CD4-positive, alpha-beta T cell treated with Interleukin-1 beta for 1 hour (primary cell): ENCODE data around the gene NDUFA13.

Experiments used
- DNase-seq, 2 donors: peaks; one replicate each; pipeline ENCODE4 v3.0.0-alpha.2; 2020 to 2022

NDUFA13 gene

DNA sequence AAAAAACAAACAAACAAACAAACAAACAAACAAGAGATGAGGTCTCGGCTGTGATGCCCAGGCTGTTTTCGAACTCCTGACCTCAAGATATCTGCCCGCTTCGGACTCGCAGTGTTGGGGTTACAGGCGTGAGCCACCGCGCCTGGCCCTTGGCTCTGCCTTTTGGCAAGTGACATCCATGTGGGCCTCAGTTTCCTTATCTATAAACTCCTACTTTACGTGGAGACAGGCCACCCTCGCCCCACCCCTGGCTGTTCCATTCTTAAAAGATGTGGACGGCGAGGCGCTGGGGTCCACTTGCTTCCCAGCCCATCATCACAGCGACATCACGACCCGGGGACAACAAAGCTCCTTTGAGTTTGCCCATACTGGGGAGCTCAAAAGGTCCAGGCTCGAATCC is 2.3 kb upstream of the NDUFA13 start:
- DNase-seq: no peak

GRCh38 chr19:19514215-19514657 is 1.8 kb upstream of the NDUFA13 start:
- peak in 1 of 2 donors; percentile 22 for DNase-seq

DNA sequence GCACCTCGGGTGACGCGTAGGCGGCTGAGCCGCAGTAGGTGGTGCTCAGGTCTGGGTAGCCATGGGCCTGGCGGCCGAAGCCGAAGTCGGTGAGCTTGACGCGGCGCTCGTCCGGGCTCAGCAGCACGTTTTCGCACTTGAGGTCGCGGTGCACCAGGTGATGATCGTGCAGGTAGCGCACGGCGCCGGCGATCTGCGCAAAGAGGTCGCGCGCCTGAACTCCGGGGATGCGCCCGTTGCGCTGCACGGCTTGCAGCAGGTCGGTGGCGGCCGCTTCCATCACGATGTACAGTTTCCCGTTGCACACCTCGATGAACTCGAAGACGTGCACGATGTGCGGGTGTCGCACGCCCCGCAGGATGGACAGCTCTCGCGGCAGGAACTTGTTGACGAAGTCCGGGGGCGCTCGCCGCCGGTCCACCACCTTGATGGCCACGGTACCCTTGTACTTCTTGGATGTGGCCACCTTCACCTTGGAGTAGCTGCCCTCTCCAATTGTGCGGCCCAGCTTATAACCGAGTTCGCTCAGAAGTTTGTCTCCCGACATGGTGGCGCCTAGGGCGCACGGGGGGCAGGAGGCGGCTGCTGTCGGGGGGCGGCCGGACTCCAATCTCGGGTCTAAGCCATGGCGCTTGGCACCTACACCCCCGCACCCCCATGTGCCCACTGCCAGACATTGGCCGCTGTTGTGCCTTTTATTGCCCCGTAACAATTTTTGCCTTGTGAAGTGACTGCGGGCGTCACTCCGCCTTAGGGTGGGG is 964 bp upstream of the NDUFA13 start, which contains the start of gene TSSK6:
Gene TSSK6, minus strand, starts transcription at position 668 of the 761 bp plus-strand sequence. Its CDS starts 121 bp downstream, at position 547.
- DNase-seq: no peak

DNA sequence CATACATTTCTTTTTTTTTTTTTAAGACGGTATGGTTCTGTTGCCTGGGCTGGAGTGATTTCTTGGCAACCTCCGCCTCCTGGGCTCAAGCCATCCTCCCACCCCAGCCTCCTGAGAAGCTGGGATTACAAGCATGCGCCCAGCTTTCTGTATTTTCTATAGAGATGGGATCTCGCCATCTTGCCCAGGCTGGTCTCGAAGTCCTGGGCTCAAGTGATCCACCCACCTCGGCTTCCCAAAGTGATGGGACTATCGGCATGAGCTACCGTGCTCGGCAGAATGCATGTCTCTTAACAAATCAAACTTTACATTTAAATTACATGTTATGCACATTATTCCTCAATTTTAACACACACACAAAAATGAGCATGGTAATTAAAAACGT is 1.2 kb downstream of the NDUFA13 start:
- DNase-seq: no peak

DNA sequence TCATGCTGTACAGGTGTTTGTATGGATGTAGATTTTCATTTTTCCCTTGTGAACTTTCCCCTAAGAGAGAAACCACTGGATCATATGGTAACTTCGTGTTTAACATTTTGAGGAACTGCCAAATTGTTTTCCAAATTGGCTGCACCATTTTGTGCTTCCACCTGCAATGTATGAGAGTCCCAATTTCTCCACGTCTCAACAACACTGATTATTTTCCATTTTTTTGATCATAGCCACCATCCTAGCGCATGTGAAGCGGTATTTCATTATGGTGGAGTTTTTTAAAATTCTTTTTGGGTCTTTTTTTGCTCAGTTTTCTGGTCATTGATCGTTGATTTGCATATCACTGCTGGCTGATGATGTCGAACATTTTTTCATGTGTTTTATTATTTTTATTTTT is 5.0 kb downstream of the NDUFA13 start:
- no peak for DNase-seq

- DNase-seq: no peak
Observed at GRCh38 chr19:19523177-19523576, 7.2 kb downstream of the NDUFA13 start.

DNA sequence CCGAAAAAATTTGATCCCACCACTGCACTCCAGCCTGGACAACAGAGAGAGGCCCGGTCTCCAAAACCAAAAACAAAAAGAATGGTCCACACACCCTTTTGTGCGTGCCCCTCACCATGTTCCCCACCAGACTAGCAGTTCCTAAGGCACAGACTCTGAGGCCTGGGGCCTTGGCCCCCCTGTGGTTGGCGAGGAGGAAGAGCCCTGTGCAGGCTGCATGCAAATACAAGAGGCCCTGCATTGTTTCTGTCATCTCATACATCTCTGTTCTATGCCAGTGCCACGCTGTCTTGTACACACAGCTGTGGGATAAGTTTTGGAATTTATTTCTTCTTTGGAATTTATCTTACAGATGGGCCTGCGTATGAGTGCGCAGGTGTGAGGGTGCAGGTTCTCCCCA is 8.0 kb downstream of the NDUFA13 start:
- no peak for DNase-seq

GRCh38 chr19:19525611-19526380 is 9.8 kb downstream of the NDUFA13 start:
- no peak for DNase-seq

GRCh38 chr19:19526581-19527370 is 10.8 kb downstream of the NDUFA13 start:
- DNase-seq: no peak

- no peak for DNase-seq
Observed at GRCh38 chr19:19527371-19527656, 11.3 kb downstream of the NDUFA13 start.

DNA sequence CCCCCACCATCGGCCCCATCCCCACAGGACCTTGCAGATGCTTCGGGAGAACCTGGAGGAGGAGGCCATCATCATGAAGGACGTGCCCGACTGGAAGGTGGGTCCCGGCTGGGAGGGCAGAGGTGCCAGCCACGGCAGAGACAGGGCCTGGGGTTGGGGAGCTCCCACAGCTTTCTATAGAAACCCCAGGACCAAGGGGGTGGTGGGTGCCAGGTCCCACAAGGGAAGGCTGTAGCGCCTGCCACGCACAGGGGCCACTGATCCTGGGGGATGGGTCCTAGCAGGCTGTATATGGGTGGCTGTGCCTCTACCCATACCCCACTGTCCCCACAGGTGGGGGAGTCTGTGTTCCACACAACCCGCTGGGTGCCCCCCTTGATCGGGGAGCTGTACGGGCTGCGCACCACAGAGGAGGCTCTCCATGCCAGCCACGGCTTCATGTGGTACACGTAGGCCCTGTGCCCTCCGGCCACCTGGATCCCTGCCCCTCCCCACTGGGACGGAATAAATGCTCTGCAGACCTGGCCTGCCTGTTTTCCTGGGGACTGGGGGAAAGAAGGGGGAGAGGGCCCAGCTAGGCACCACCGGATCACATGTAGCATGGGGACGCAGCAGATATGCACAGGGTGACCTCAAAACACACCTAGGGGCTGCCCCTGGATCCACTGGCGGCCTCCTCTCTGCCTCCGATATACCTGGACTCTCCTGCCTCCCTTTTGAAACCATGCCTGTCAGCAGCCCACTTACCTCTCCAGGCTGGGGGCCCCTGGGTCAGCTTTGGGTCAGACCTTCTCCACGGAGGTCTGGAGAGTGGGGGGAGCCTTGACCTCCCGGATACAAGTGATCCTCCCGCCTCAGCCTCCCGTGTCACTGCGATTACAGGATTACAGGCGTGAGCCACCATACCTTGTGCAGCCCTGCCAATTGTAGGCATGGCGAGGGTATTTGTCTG is 11.9 kb downstream of the NDUFA13 start:
- DNase-seq: no peak

DNA sequence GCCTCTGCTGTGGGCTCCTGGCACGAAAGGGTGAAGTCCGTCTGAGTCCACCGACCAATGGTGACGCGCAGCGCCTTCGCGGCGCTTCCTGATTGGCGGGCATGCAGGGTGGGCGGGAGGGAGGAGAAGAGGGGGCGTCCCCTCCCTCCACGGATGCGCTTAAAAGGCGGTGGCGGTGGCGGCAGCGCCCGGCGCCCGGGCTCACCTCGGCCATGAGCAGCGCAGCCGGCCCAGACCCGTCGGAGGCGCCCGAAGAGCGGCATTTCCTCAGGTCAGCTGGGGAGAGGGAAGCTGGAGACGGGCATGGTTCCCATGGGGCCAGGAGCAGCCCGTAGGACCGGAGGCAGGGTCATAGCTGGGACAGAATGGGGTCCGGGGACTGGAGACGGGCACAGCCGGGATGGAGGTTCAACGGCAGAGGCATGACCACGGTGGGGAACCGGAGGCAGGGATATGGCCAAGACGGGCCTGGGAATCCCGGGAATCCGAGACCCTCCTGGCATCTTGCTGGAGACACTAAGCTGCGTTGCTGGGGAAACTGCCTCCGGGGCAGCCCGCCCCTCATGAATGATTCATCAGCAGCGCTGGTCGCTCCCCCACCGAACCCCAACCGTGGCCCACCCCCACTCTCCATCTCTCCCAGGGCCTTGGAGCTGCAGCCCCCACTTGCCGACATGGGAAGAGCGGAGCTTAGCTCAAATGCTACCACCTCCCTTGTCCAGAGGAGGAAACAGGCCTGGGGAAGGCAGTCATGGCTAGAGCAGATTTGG is 12.9 kb downstream of the NDUFA13 start, which contains the start of gene YJEFN3:
Gene YJEFN3, plus strand, starts transcription at position 191 of the 770 bp plus-strand sequence. Its CDS starts 22 bp downstream, at position 213.
- no peak for DNase-seq

DNA sequence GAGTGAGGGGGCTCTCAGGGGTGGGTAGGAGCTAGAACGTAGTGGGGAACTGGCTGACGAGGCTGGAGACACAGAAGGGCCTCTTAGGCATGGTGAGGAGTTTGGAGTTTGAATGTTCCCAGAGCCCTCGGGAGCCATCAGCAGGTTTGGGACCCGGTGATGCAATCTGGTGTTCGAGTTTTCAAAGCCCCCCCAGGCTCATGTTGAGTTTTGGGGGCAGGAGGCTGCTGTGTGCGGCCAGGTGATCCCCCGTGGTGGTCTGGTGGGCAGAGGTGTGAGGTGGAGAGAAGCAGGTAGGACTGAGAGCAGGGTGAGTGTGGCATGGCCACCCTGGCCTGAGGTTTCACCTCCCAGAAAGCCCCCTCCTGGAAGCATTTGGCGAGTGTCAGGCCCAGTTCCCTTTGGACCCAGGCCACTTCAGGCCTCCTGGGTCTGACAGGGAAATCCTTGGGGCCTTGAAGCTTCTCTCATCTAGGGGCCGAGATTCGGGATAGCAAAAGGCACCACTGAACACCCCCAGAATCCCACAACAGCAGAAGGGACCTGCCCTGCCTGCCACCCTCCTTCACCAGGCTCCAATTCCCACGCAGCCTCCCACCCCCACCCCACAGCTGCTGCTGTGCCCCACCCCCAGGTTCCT is 13.9 kb downstream of the NDUFA13 start:
- no peak for DNase-seq

GRCh38 chr19:19530423-19530804 is 14.4 kb downstream of the NDUFA13 start:
- no peak for DNase-seq

DNA sequence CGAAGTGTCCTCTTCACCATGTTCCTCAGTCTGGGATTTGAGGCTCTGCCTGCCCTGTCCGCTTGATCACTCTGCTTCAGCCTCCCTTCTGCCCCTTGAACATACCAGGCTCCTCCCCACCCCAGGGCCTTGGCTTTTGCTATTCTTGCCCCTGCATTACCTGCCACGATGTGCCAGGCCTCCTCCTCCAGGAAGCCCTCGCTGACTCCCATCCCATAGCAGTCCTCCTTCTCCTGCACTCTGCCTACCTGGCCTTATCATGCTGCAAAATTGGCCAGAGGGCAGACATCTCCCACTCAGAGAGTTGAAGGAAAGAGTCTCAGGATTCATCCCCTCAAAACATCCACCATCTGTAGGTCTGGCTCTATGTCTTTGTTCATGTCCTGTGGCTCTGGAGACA is 14.9 kb downstream of the NDUFA13 start:
- no peak for DNase-seq

DNA sequence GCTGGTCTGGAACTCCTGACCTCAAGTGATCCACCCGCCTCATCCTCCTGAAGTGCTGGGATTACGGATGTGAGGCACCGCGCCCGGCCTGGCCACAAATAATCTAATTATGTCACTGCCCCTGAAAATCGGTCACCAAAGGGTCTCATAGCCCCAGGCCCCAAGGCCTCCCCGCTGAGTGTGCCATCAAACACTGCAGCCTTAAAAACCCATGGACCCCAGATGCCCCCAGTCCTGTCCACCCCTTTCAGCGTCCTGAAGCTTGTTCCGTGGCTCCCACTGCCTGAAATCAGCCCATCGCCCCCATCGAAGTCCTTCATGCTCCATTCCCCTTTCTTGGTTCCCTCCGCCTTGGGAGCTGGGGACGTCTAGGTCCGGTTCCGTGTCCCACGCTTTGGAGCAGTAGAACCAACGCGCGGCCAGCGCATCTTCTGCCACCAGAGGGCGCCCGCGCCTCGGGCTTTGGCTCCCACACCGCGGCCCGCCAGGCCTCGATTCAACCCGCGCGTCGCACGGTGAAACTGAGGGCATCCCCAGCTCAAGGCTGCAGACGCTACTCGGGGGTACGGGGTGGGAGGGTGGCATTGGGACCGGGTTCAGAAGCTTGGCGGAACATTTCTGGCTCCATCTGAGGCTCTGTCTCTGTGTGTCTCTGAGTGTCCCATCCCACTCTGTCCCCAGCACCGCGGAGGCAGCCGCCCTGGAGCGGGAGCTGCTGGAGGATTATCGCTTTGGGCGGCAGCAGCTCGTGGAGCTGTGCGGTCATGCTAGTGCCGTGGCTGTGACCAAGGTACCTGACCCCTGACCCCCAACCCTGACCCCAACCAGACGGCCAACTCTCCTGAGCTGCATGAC is 16.2 kb downstream of the NDUFA13 start:
- peak; percentile 81 to 86 for DNase-seq

DNA sequence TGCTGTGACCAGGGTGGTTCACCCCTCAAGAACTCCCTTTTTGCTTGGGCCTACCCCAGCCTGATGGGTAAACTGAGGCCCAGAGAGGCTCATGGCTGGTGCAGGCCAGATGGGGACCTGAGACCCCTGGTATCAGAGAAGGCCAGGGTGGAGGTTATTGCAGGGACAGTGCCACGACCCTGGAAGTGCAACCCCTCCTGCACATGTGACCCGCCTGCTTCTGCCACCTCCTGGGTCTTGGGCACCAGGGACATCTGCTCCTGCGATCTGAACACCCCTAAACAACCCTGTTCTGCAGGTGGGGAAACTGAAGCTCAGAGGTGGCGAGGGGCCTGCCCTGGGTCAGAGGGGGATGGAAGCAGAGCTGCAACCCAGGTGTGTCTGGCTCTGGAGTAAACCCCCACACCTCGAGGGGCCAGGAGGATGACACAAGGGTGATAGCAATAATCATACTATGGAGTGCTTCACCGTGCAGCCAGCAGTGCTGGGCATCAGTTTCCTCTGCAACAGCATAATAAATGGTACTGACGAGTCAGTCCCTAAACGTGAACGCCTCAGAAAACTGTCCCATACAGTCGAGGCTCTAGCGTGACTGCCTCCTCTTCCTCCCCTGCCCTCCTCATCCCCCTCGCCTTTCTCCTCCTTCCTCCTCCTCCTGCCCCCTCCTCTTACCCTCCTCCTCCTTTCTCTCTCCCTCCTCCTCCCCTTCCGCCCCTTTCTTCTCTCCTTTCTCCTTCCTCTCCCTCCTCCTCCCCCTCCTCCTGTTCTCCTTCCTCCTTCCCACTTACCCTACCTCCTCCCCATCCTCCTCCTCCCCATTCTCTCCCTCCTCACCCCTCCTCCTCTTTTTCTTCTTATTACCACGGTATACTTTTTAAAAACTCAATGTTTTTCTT is 17.0 kb downstream of the NDUFA13 start:
- DNase-seq: no peak

GRCh38 chr19:19533841-19534240 is 17.8 kb downstream of the NDUFA13 start:
- DNase-seq: no peak
